ENCODE results near the gene TUBGCP4. TPM values are rescaled to one million over a fixed set of nuclear protein-coding genes. Genes with fewer than 3 reads are reported as not detected.
A peak's percentile ranks its signal among the peaks of the same experiment; 100 is the strongest.

TUBGCP4 gene
- total RNA-seq, 1 donor from 2014 or later, result 11.5 TPM

- H3K9me3 ChIP-seq (ENCODE audit: control insufficient read depth in 3 of 3, low read length in 3 of 3), result no peaks in the 10 kb centered on the region
- H3K4me3 ChIP-seq (ENCODE audit: low read length in 3 of 3), result no peak overlapping the region
- H3K9ac ChIP-seq (ENCODE audit: low read depth in 1 of 3, low read length in 3 of 3), result no peak overlapping the region
- no peaks in the 10 kb centered on the region for H3K27me3 ChIP-seq (ENCODE audit: control insufficient read depth in 3 of 3, insufficient read depth in 3 of 3, low read length in 3 of 3)
- H3K36me3 ChIP-seq (ENCODE audit: control insufficient read depth in 3 of 3, insufficient read depth in 3 of 3, low read length in 3 of 3), result peaks cover 18 to 51% (median 40%) of the 10 kb centered on the region in 3 donors
- no peak overlapping the region for H3K27ac ChIP-seq (ENCODE audit: low read depth, low read length)
- no peaks in the 10 kb centered on the region for H3K4me1 ChIP-seq (ENCODE audit: control insufficient read depth in 3 of 3, insufficient read depth in 3 of 3, low read length in 3 of 3)
Observed at GRCh38 chr15:43423793-43424192, 52.9 kb downstream of the TUBGCP4 start.

GRCh38 chr15:43429687-43430086, 58.8 kb downstream of the TUBGCP4 start:
- peaks cover 2 to 40% (median 29%) of the 10 kb centered on the region in 3 donors for H3K36me3 ChIP-seq (ENCODE audit: control insufficient read depth in 3 of 3, insufficient read depth in 3 of 3, low read length in 3 of 3)
- H3K27me3 ChIP-seq (ENCODE audit: control insufficient read depth in 3 of 3, insufficient read depth in 3 of 3, low read length in 3 of 3), result no peaks in the 10 kb centered on the region
- no peak overlapping the region for H3K9ac ChIP-seq (ENCODE audit: low read depth in 1 of 3, low read length in 3 of 3)
- no peak overlapping the region for H3K4me3 ChIP-seq (ENCODE audit: low read length in 3 of 3)
- no peaks in the 10 kb centered on the region for H3K9me3 ChIP-seq (ENCODE audit: control insufficient read depth in 3 of 3, low read length in 3 of 3)
- H3K4me1 ChIP-seq (ENCODE audit: control insufficient read depth in 3 of 3, insufficient read depth in 3 of 3, low read length in 3 of 3), result no peaks in the 10 kb centered on the region
- H3K27ac ChIP-seq (ENCODE audit: low read depth, low read length), result no peak overlapping the region

- H3K9ac ChIP-seq (ENCODE audit: low read depth in 1 of 3, low read length in 3 of 3), result no peak overlapping the region
- no peaks in the 10 kb centered on the region for H3K9me3 ChIP-seq (ENCODE audit: control insufficient read depth in 3 of 3, low read length in 3 of 3)
- H3K27me3 ChIP-seq (ENCODE audit: control insufficient read depth in 3 of 3, insufficient read depth in 3 of 3, low read length in 3 of 3), result no peaks in the 10 kb centered on the region
- H3K36me3 ChIP-seq (ENCODE audit: control insufficient read depth in 3 of 3, insufficient read depth in 3 of 3, low read length in 3 of 3), result peaks cover 10 to 33% (median 28%) of the 10 kb centered on the region in 3 donors
- H3K27ac ChIP-seq (ENCODE audit: low read depth, low read length), result no peak overlapping the region
- no peaks in the 10 kb centered on the region for H3K4me1 ChIP-seq (ENCODE audit: control insufficient read depth in 3 of 3, insufficient read depth in 3 of 3, low read length in 3 of 3)
- no peak overlapping the region for H3K4me3 ChIP-seq (ENCODE audit: low read length in 3 of 3)
Observed at GRCh38 chr15:43433165-43433564, 62.3 kb downstream of the TUBGCP4 start.

GRCh38 chr15:43433661-43434303, 62.9 kb downstream of the TUBGCP4 start:
- Histone ChIP-seq H3K27ac (ENCODE audit: low read depth, low read length) (no peak overlapping the region), H3K9me3 (ENCODE audit: control insufficient read depth in 3 of 3, low read length in 3 of 3) (no peaks in the 10 kb centered on the region), H3K4me1 (ENCODE audit: control insufficient read depth in 3 of 3, insufficient read depth in 3 of 3, low read length in 3 of 3) (no peaks in the 10 kb centered on the region), H3K4me3 (ENCODE audit: low read length in 3 of 3) (no peak overlapping the region), H3K9ac (ENCODE audit: low read depth in 1 of 3, low read length in 3 of 3) (no peak overlapping the region), H3K36me3 (ENCODE audit: control insufficient read depth in 3 of 3, insufficient read depth in 3 of 3, low read length in 3 of 3) (peaks cover 10 to 36% (median 27%) of the 10 kb centered on the region in 3 donors), H3K27me3 (ENCODE audit: control insufficient read depth in 3 of 3, insufficient read depth in 3 of 3, low read length in 3 of 3) (no peaks in the 10 kb centered on the region)

- Histone ChIP-seq H3K27ac (ENCODE audit: low read depth, low read length) (no peak overlapping the region), H3K9ac (ENCODE audit: low read depth in 1 of 3, low read length in 3 of 3) (no peak overlapping the region), H3K36me3 (ENCODE audit: control insufficient read depth in 3 of 3, insufficient read depth in 3 of 3, low read length in 3 of 3) (peaks cover 13 to 38% (median 27%) of the 10 kb centered on the region in 3 donors), H3K27me3 (ENCODE audit: control insufficient read depth in 3 of 3, insufficient read depth in 3 of 3, low read length in 3 of 3) (no peaks in the 10 kb centered on the region), H3K9me3 (ENCODE audit: control insufficient read depth in 3 of 3, low read length in 3 of 3) (no peaks in the 10 kb centered on the region), H3K4me3 (ENCODE audit: low read length in 3 of 3) (no peak overlapping the region), H3K4me1 (ENCODE audit: control insufficient read depth in 3 of 3, insufficient read depth in 3 of 3, low read length in 3 of 3) (no peaks in the 10 kb centered on the region)
Observed at GRCh38 chr15:43434446-43434845, 63.5 kb downstream of the TUBGCP4 start.

GRCh38 chr15:43436395-43436794, 65.5 kb downstream of the TUBGCP4 start:
- H3K9me3 ChIP-seq (ENCODE audit: control insufficient read depth in 3 of 3, low read length in 3 of 3), result no peaks in the 10 kb centered on the region
- no peak overlapping the region for H3K4me3 ChIP-seq (ENCODE audit: low read length in 3 of 3)
- peaks cover 13 to 30% (median 23%) of the 10 kb centered on the region in 3 donors for H3K36me3 ChIP-seq (ENCODE audit: control insufficient read depth in 3 of 3, insufficient read depth in 3 of 3, low read length in 3 of 3)
- H3K27me3 ChIP-seq (ENCODE audit: control insufficient read depth in 3 of 3, insufficient read depth in 3 of 3, low read length in 3 of 3), result no peaks in the 10 kb centered on the region
- H3K4me1 ChIP-seq (ENCODE audit: control insufficient read depth in 3 of 3, insufficient read depth in 3 of 3, low read length in 3 of 3), result peaks cover 0 to 8% (median 8%) of the 10 kb centered on the region in 3 donors
- no peak overlapping the region for H3K9ac ChIP-seq (ENCODE audit: low read depth in 1 of 3, low read length in 3 of 3)
- no peak overlapping the region for H3K27ac ChIP-seq (ENCODE audit: low read depth, low read length)

GRCh38 chr15:43439268-43439667, 68.4 kb downstream of the TUBGCP4 start:
- Histone ChIP-seq H3K4me3 (ENCODE audit: low read length in 3 of 3) (no peak overlapping the region), H3K36me3 (ENCODE audit: control insufficient read depth in 3 of 3, insufficient read depth in 3 of 3, low read length in 3 of 3) (peaks cover 11 to 16% (median 14%) of the 10 kb centered on the region in 3 donors), H3K9me3 (ENCODE audit: control insufficient read depth in 3 of 3, low read length in 3 of 3) (no peaks in the 10 kb centered on the region), H3K27ac (ENCODE audit: low read depth, low read length) (no peak overlapping the region), H3K9ac (ENCODE audit: low read depth in 1 of 3, low read length in 3 of 3) (no peak overlapping the region), H3K4me1 (ENCODE audit: control insufficient read depth in 3 of 3, insufficient read depth in 3 of 3, low read length in 3 of 3) (peaks cover 0 to 10% (median 8%) of the 10 kb centered on the region in 3 donors), H3K27me3 (ENCODE audit: control insufficient read depth in 3 of 3, insufficient read depth in 3 of 3, low read length in 3 of 3) (no peaks in the 10 kb centered on the region)

- H3K27ac ChIP-seq (ENCODE audit: low read depth, low read length), result peak overlapping the region; percentile 61
Observed at GRCh38 chr15:43440721-43441281, 69.9 kb downstream of the TUBGCP4 start.

GRCh38 chr15:43441316-43441715, 70.4 kb downstream of the TUBGCP4 start:
- Histone ChIP-seq H3K9ac (ENCODE audit: low read depth in 1 of 3, low read length in 3 of 3) (no peak overlapping the region), H3K9me3 (ENCODE audit: control insufficient read depth in 3 of 3, low read length in 3 of 3) (no peaks in the 10 kb centered on the region), H3K4me3 (ENCODE audit: low read length in 3 of 3) (no peak overlapping the region), H3K27me3 (ENCODE audit: control insufficient read depth in 3 of 3, insufficient read depth in 3 of 3, low read length in 3 of 3) (no peaks in the 10 kb centered on the region), H3K27ac (ENCODE audit: low read depth, low read length) (peak overlapping the region; percentile 61), H3K4me1 (ENCODE audit: control insufficient read depth in 3 of 3, insufficient read depth in 3 of 3, low read length in 3 of 3) (peaks cover 0 to 10% (median 8%) of the 10 kb centered on the region in 3 donors), H3K36me3 (ENCODE audit: control insufficient read depth in 3 of 3, insufficient read depth in 3 of 3, low read length in 3 of 3) (peaks cover 9 to 19% (median 18%) of the 10 kb centered on the region in 3 donors)

More at GRCh38 chr15:43440721-43441281, 69.9 kb downstream of the TUBGCP4 start:
- H3K4me3 ChIP-seq (ENCODE audit: low read length in 3 of 3), result peak overlapping the region in 1 of 3 donors; percentile 36
- no peaks in the 10 kb centered on the region for H3K9me3 ChIP-seq (ENCODE audit: control insufficient read depth in 3 of 3, low read length in 3 of 3)
- H3K27me3 ChIP-seq (ENCODE audit: control insufficient read depth in 3 of 3, insufficient read depth in 3 of 3, low read length in 3 of 3), result no peaks in the 10 kb centered on the region
- no peak overlapping the region for H3K9ac ChIP-seq (ENCODE audit: low read depth in 1 of 3, low read length in 3 of 3)
- peaks cover 0 to 10% (median 8%) of the 10 kb centered on the region in 3 donors for H3K4me1 ChIP-seq (ENCODE audit: control insufficient read depth in 3 of 3, insufficient read depth in 3 of 3, low read length in 3 of 3)
- H3K36me3 ChIP-seq (ENCODE audit: control insufficient read depth in 3 of 3, insufficient read depth in 3 of 3, low read length in 3 of 3), result peaks cover 11 to 20% (median 14%) of the 10 kb centered on the region in 3 donors

- Histone ChIP-seq H3K27me3 (ENCODE audit: control insufficient read depth in 3 of 3, insufficient read depth in 3 of 3, low read length in 3 of 3) (no peaks in the 10 kb centered on the region), H3K9ac (ENCODE audit: low read depth in 1 of 3, low read length in 3 of 3) (no peak overlapping the region), H3K36me3 (ENCODE audit: control insufficient read depth in 3 of 3, insufficient read depth in 3 of 3, low read length in 3 of 3) (peaks cover 3 to 15% (median 13%) of the 10 kb centered on the region in 3 donors), H3K4me1 (ENCODE audit: control insufficient read depth in 3 of 3, insufficient read depth in 3 of 3, low read length in 3 of 3) (peaks cover 0 to 2% (median 0%) of the 10 kb centered on the region in 3 donors), H3K4me3 (ENCODE audit: low read length in 3 of 3) (no peak overlapping the region), H3K27ac (ENCODE audit: low read depth, low read length) (no peak overlapping the region), H3K9me3 (ENCODE audit: control insufficient read depth in 3 of 3, low read length in 3 of 3) (no peaks in the 10 kb centered on the region)
Observed at GRCh38 chr15:43446344-43446743, 75.4 kb downstream of the TUBGCP4 start.
